ENCODE results near the gene B4GALNT1.

- TF ChIP-seq CTCF (IDR thresholded peaks at IDR 0.05; ENCODE audit: poor library complexity) (no peak), EZH2phosphoT487 (IDR thresholded peaks at IDR 0.05; ENCODE audit: low read depth, severe bottlenecking, unreplicated experiment) (no peak)
Measured at GRCh38 chr12:57620245-57620935, 12.6 kb downstream of the B4GALNT1 start.

All from hepatocyte (in vitro differentiated cells).